ENCODE results near the gene CRADD.

DNA sequence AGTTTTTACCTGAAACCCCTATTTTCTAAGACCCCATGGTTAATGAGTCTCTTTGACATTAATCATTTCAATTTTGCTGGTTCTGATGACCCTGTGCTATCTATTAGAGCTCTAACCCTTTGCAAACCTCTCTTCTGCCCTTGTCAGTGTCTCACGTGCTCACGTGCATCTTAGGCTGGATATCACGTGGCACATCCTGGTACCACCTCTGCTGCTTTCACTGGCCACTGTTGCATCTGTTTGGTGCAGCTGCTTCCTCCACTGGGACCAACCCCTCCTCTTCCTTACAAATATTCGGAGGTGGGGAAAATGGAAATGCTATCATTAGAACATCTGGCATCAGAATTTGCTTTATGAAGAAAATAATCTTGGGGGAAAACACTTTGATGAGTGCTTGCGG, 119.6 kb downstream of the CRADD start:
- TF ChIP-seq, protein P1, sequence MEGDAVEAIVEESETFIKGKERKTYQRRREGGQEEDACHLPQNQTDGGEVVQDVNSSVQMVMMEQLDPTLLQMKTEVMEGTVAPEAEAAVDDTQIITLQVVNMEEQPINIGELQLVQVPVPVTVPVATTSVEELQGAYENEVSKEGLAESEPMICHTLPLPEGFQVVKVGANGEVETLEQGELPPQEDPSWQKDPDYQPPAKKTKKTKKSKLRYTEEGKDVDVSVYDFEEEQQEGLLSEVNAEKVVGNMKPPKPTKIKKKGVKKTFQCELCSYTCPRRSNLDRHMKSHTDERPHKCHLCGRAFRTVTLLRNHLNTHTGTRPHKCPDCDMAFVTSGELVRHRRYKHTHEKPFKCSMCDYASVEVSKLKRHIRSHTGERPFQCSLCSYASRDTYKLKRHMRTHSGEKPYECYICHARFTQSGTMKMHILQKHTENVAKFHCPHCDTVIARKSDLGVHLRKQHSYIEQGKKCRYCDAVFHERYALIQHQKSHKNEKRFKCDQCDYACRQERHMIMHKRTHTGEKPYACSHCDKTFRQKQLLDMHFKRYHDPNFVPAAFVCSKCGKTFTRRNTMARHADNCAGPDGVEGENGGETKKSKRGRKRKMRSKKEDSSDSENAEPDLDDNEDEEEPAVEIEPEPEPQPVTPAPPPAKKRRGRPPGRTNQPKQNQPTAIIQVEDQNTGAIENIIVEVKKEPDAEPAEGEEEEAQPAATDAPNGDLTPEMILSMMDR (IDR thresholded peaks at IDR 0.05) = no peak
- no peak for TF ChIP-seq POLR2A (IDR thresholded peaks at IDR 0.05)

Data from suprapubic skin (tissue), 3 donors.